ENCODE measurements around the gene RDH13.

Gene RDH13

DNA sequence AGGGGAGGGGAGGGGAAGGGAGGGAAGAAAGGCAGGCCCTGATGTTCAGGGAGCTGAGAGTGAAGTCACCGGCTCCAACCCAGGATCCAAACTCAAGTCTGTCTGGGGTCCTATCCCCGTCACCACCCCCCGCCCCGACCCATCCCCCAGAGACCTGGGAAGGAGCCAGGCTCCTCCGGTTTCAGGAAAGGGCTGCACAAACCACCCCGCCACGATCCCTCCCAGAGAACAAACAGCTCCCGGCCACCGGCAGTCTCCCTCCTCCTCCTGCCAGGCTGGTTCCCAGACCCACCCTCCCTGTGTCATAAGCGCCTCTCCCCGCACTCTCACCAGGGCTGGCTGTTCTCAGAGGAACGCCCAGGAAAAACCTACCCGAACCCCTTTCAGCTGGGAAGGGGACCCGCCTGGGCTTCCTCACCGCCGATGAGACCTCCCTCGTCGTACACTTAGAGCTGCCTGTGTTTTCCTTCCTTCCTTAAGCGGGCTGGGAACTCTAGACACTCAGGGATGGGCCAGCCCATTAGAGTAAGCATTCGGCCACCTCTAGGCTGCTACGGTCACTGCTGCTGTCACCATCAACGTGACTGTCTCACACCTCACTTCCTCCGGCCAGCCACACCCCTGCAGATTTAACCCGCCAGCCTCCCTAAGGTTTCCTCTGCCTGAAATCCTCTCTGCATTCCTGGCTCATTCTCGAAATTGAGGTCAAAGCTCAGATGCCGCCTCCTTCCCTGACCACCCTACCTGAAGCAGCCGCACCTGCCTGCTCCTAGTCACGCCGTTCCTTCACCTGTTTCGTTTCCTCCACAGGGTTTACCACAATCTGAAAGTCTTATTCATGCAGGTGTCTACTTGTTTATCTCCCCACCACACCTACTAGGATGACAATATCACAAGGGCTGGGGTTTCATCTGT is 6.3 kb upstream of the RDH13 start:
- Histone ChIP-seq H3K27ac (ENCODE audit: extremely low read depth, low read depth, low read length) (no peak overlapping the region), H3K4me3 (ENCODE audit: low read depth, low read length) (peak overlapping the region; percentile 43), H3K36me3 (ENCODE audit: control insufficient read depth in 2 of 2, insufficient read depth in 1 of 2, low read length in 2 of 2) (no peaks in the 10 kb centered on the region), H3K9me3 (ENCODE audit: control insufficient read depth, insufficient read depth, low read depth, low read length) (no peaks in the 10 kb centered on the region), H3K4me1 (ENCODE audit: control insufficient read depth, insufficient read depth, low read length) (peaks cover 4% of the 10 kb centered on the region; the same call in 1 of the 2 replicates)
- POLR2A ChIA-PET: interaction anchor here (0.6 to 2.6 kb wide), 5 partner anchors 16 to 433 kb away, joined by 3 to 7 read pairs (median 4); partner anchors contain the start of gene PPP1R12C
- CTCF ChIA-PET: interaction anchor here (0.6 to 2.0 kb wide), 6 partner anchors 8 to 392 kb away, joined by 3 to 13 read pairs (median 3); no protein-coding TSS in a partner anchor
- TF ChIP-seq PRDM10 (tag by site-specific recombination; IDR thresholded peaks at IDR 0.05) (peak; percentile 89), ZNF26 (tag by site-specific recombination; IDR thresholded peaks at IDR 0.05) (no peak), ZNF214 (tag by site-specific recombination; IDR thresholded peaks at IDR 0.05; ENCODE audit: borderline replicate concordance) (no peak), ZNF335 (tag by site-specific recombination; conservative IDR thresholded peaks at IDR 0.05) (peak; percentile 40), SCRT1 (tag by site-specific recombination; IDR thresholded peaks at IDR 0.05; ENCODE audit: borderline replicate concordance) (no peak; the same call in 1 of the 2 replicates), ZNF530 (tag by site-specific recombination; IDR thresholded peaks at IDR 0.05; ENCODE audit: low read depth) (no peak), TSHZ1 (tag by site-specific recombination; IDR thresholded peaks at IDR 0.05; ENCODE audit: borderline replicate concordance) (no peak), ZNF354C (tag by site-specific recombination; IDR thresholded peaks at IDR 0.05; ENCODE audit: borderline replicate concordance, low read depth) (no peak), ZNF660 (tag by site-specific recombination; IDR thresholded peaks at IDR 0.05) (no peak), ZXDB (tag by site-specific recombination; IDR thresholded peaks at IDR 0.05) (no peak), GLIS1 (tag by site-specific recombination; IDR thresholded peaks at IDR 0.05) (peak; percentile 89), SETDB1 (IDR thresholded peaks at IDR 0.05; ENCODE audit: insufficient read length, low read length) (no peak), SCRT2 (tag by site-specific recombination; IDR thresholded peaks at IDR 0.05) (peak; percentile 62), ZNF449 (tag by site-specific recombination; IDR thresholded peaks at IDR 0.05) (no peak), ZNF19 (tag by site-specific recombination; IDR thresholded peaks at IDR 0.05; ENCODE audit: low read depth) (no peak), ZNF513 (tag by site-specific recombination; IDR thresholded peaks at IDR 0.05) (no peak), ZBTB17 (tag by site-specific recombination; IDR thresholded peaks at IDR 0.05) (0 out of 2 replicates have a peak, but pooled peaks have one; percentile 31)
- TF ChIP-seq, protein P1, sequence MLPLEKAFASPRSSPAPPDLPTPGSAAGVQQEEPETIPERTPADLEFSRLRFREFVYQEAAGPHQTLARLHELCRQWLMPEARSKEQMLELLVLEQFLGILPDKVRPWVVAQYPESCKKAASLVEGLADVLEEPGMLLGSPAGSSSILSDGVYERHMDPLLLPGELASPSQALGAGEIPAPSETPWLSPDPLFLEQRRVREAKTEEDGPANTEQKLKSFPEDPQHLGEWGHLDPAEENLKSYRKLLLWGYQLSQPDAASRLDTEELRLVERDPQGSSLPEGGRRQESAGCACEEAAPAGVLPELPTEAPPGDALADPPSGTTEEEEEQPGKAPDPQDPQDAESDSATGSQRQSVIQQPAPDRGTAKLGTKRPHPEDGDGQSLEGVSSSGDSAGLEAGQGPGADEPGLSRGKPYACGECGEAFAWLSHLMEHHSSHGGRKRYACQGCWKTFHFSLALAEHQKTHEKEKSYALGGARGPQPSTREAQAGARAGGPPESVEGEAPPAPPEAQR (tag by site-specific recombination; IDR thresholded peaks at IDR 0.05): no peak
- TF ChIP-seq, protein P2, sequence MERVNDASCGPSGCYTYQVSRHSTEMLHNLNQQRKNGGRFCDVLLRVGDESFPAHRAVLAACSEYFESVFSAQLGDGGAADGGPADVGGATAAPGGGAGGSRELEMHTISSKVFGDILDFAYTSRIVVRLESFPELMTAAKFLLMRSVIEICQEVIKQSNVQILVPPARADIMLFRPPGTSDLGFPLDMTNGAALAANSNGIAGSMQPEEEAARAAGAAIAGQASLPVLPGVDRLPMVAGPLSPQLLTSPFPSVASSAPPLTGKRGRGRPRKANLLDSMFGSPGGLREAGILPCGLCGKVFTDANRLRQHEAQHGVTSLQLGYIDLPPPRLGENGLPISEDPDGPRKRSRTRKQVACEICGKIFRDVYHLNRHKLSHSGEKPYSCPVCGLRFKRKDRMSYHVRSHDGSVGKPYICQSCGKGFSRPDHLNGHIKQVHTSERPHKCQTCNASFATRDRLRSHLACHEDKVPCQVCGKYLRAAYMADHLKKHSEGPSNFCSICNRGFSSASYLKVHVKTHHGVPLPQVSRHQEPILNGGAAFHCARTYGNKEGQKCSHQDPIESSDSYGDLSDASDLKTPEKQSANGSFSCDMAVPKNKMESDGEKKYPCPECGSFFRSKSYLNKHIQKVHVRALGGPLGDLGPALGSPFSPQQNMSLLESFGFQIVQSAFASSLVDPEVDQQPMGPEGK (tag by site-specific recombination; IDR thresholded peaks at IDR 0.05): peak; percentile 20; the same call in 1 of the 2 replicates
